GM12865 (cell line): ENCODE measurements around the gene CEP41.
A peak's percentile ranks its signal among the peaks of the same experiment; 100 is the strongest.

Experiments
- DNase-seq: peaks from one replicate; pipeline ENCODE4 v3.0.0; 2010; ENCODE audit warnings: low read depth
- H3K4me3 ChIP-seq: 2 replicates; pipeline ENCODE4 v1.5.1; 2011; ENCODE audit warnings: mild to moderate bottlenecking, low read depth, low read length, control low read depth
- TF ChIP-seq, protein P1 (sequence below): IDR thresholded peaks from 2 replicates; pipeline ENCODE4 v1.5.1; 2011; ENCODE audit warnings: low read length, control low read depth, low read depth, inconsistent platforms; ENCODE audit not compliant: insufficient read depth; ENCODE audit errors: missing control alignments

CEP41 gene

DNA sequence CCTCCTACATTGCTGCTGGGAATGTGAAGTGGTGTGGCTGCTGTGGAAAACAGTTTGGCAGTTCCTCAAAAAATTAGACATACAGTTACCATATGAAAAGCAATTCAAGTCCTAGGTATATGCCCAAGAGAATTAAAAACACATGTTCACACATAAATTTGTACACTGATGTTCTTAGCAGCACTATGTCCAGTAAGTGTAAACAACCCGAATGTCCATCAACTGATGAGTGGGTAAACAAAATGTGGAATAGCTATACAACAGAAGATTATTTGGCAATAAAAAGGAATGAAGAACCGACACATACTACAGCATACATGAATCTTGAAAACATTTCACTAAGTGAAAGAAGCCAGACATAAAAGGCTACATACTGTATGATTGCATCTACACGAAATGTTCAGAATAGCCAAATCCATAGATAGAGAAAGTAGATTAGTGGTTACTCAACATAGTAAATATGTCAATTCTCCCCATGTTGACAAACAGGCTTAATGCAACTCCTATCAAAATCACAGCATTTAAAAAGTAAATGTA is 17.2 kb downstream of the CEP41 start:
- no peak for DNase-seq
- no peak overlapping the region for H3K4me3 ChIP-seq
- TF ChIP-seq, protein P1, sequence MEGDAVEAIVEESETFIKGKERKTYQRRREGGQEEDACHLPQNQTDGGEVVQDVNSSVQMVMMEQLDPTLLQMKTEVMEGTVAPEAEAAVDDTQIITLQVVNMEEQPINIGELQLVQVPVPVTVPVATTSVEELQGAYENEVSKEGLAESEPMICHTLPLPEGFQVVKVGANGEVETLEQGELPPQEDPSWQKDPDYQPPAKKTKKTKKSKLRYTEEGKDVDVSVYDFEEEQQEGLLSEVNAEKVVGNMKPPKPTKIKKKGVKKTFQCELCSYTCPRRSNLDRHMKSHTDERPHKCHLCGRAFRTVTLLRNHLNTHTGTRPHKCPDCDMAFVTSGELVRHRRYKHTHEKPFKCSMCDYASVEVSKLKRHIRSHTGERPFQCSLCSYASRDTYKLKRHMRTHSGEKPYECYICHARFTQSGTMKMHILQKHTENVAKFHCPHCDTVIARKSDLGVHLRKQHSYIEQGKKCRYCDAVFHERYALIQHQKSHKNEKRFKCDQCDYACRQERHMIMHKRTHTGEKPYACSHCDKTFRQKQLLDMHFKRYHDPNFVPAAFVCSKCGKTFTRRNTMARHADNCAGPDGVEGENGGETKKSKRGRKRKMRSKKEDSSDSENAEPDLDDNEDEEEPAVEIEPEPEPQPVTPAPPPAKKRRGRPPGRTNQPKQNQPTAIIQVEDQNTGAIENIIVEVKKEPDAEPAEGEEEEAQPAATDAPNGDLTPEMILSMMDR, result no peak

- H3K4me3 ChIP-seq, result no peak overlapping the region; the same call in 1 of the 2 replicates
- TF ChIP-seq, protein P1, result no peak
- DNase-seq, result peak; percentile 50
Measured at GRCh38 chr7:130421684-130422083, 19.1 kb downstream of the CEP41 start.

GRCh38 chr7:130420943-130421578 is 19.8 kb downstream of the CEP41 start:
- no peak overlapping the region for H3K4me3 ChIP-seq
- TF ChIP-seq, protein P1, result no peak
- no peak for DNase-seq

- TF ChIP-seq, protein P1, result no peak
- no peak overlapping the region for H3K4me3 ChIP-seq
- no peak for DNase-seq
Measured at GRCh38 chr7:130419658-130420057, 21.2 kb downstream of the CEP41 start.

DNA sequence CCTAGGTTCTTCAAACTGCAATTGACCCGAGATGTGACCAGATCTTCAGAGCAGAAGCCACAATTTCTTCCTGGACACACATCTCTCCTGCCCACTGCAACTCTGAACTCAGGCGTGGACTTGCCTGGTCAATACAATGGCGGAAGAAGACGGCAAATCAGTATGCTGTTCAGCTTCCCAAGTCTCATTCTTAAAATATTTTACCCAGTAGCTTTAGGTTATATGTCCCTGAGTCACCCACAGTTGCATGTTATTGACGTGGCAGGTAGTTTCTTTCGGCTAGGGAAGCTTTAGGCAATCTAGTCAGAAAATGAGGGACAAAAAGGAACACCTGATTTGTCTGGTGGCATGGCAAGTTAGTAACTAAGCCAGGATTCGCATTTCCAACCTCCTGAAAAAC is 22.5 kb downstream of the CEP41 start:
- TF ChIP-seq, protein P1, result no peak
- no peak for DNase-seq
- no peak overlapping the region for H3K4me3 ChIP-seq

DNA sequence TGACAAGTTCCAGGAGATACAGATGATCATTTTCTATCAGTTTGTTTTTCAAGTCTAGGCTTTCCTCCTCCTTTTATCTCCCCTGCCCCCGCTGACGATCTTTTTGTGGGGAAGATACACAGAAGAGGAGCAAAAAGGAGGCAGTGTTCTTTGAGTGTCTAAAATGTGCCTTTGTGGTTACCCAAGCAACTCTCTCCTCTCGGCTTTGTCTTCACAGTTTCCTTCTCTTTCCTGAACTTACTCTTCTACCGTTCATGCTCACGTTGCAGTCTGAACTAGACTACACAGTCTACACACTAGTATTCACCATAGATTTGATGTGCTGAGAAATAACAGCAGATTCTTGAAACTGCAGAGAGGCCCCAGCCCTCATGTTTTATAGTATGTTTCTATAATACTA is 23.6 kb downstream of the CEP41 start:
- TF ChIP-seq, protein P1, result no peak
- no peak for DNase-seq
- H3K4me3 ChIP-seq, result no peak overlapping the region

GRCh38 chr7:130415006-130415405 is 25.8 kb downstream of the CEP41 start:
- no peak overlapping the region for H3K4me3 ChIP-seq
- TF ChIP-seq, protein P1, result no peak
- DNase-seq, result no peak
